Testis (tissue), 3 donors: Measurements from ENCODE around the gene WAPL. TPM values are rescaled to one million over a fixed set of nuclear protein-coding genes. Genes with fewer than 3 reads are reported as not detected.

Source experiments
- DNase-seq: peaks from one replicate; pipeline ENCODE4 v3.0.0-alpha.2; 2019
- H3K27ac ChIP-seq, 2 donors: fragments of 200-600 bp; sonication (generic); one replicate each; pipeline ENCODE4 v1.5.1; 2019
- H3K27me3 ChIP-seq: fragments of 200-600 bp; sonication (generic); one replicate; pipeline ENCODE4 v1.5.1; 2019
- H3K36me3 ChIP-seq: fragments of 200-600 bp; sonication (generic); one replicate; pipeline ENCODE4 v1.5.1; 2017; ENCODE audit warnings: low read depth; ENCODE audit errors: missing control alignments
- H3K4me1 ChIP-seq: fragments of 200-600 bp; sonication (generic); one replicate; pipeline ENCODE4 v1.5.1; 2019
- H3K4me3 ChIP-seq, 2 donors: fragments of 200-600 bp; sonication (generic); one replicate each; pipeline ENCODE4 v1.5.1; 2017 to 2019
- H3K9me3 ChIP-seq: fragments of 200-600 bp; sonication (generic); one replicate; pipeline ENCODE4 v1.5.1; 2017
- POLR2A ChIP-seq: fragments of 450-650 bp; IDR thresholded peaks from one replicate; pipeline ENCODE4 v1.6.1; 2017; ENCODE audit warnings: antibody characterized with exemption, mild to moderate bottlenecking, moderate library complexity
- WGBS, 2 donors: methylation state at CpG; one replicate each; pipeline ENCODE4 v1.1.5; 2018; 5-methylcytosine and 5-hydroxymethylcytosine counted together
- intact Hi-C: fragments of 100-400 bp; cut with DNase I; formaldehyde crosslinking; loops from one replicate; pipeline ENCODE4 v1.15.1; 2023; ENCODE audit warnings: low total_unique reads
- polyA plus RNA-seq: library from polyadenylated mRNA; stranded (reverse); fragments of 350-450 nt; fragmentation: Illumina TruSeq; extraction: RNeasy Lipid Tissue Mini Kit (QIAGEN cat#74804); gene quantifications from one replicate; pipeline ENCODE4 v1.2.3, GENCODE V29; 2014; ENCODE audit warnings: low read depth, low replicate concordance; ENCODE audit not compliant: insufficient read depth
- total RNA-seq, 2 donors: library from RNA; depleted of rRNA; stranded (reverse); fragments of >200 nt; gene quantifications; one replicate each; pipeline ENCODE4 v1.2.3, GENCODE V29; 2016
- TF ChIP-seq, protein P1 (sequence below), 3 experiments: fragments of 450-650 bp in 2 of 3; fragments of 200-600 bp in 1 of 3; sonication (generic) in 1 of 3; IDR thresholded peaks; one replicate each; pipeline ENCODE4 v1.5.1; 2016 to 2019; ENCODE audit warnings: antibody characterized with exemption in 3 of 3, mild to moderate bottlenecking in 2 of 3, moderate library complexity in 1 of 3

The WAPL gene
- total and polyA plus RNA-seq, 3 donors from 2014 or later, result 65.7 to 89.8 (median 80.8) TPM

DNA sequence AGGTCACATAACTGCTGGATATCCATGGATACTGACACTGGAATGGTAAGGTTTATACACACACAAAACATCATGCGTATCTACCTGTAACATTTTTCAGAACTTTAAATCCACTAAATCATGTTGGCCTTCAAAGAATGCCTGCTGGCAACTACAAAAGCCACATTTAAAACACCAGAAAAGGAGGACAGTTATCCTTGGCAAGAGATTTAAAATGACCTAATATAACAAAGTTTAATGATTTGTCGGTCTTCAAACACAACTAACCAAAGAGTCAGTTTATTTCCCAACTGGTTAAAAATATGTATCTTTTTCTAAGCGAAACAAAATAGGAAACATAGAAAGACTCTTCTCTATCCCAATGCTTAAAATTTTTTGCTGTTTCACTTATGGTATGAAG is 24.0 kb downstream of the WAPL start:
- H3K36me3 ChIP-seq, result no peaks in the 10 kb centered on the region

DNA sequence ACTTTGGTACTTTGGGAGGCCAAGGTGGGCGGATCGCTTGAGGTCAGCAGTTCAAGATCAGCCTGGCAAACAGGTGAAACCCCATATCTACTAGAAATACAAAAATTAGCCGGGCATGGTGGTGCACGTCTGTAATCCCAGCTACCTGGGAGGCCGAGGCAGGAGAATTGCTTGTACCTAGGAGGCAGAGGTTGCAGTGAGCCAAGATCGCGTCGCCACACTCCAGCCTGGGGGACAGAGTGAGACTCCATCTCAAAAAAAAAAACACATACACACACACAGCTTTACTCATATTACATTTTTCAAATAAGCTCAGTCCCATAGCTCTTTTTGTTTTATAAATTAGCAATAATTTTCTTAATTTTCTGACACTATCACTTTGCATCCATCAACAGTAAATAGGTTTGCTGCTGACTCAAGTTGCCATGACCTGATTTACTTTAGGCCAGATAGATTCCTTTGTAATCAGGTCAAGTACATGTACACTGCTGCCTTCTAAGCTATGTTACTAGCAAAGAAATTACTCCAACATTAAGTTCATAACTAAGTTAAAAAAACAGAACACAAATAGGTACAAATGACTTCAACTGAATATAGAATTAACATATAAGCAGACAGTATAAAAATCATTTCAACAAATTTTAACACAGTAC is 31.5 kb downstream of the WAPL start:
- Histone ChIP-seq H3K9me3 (no peaks in the 10 kb centered on the region), H3K4me3 (no peak overlapping the region), H3K27ac (no peak overlapping the region), H3K27me3 (no peaks in the 10 kb centered on the region), H3K4me1 (no peaks in the 10 kb centered on the region), H3K36me3 (no peaks in the 10 kb centered on the region)
- 95 to 96% methylated on average over 8 of the region's 8 CpGs for WGBS, 2 donors
- intact Hi-C loops, result no loop called here
- no peak for DNase-seq
- no peak for TF ChIP-seq POLR2A
- TF ChIP-seq, protein P1, sequence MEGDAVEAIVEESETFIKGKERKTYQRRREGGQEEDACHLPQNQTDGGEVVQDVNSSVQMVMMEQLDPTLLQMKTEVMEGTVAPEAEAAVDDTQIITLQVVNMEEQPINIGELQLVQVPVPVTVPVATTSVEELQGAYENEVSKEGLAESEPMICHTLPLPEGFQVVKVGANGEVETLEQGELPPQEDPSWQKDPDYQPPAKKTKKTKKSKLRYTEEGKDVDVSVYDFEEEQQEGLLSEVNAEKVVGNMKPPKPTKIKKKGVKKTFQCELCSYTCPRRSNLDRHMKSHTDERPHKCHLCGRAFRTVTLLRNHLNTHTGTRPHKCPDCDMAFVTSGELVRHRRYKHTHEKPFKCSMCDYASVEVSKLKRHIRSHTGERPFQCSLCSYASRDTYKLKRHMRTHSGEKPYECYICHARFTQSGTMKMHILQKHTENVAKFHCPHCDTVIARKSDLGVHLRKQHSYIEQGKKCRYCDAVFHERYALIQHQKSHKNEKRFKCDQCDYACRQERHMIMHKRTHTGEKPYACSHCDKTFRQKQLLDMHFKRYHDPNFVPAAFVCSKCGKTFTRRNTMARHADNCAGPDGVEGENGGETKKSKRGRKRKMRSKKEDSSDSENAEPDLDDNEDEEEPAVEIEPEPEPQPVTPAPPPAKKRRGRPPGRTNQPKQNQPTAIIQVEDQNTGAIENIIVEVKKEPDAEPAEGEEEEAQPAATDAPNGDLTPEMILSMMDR (IDR thresholded peaks at IDR 0.05), result no peak

More for the DNA sequence above, 24.0 kb downstream of the WAPL start:
- Histone ChIP-seq H3K4me1 (peaks cover 3% of the 10 kb centered on the region), H3K4me3 (no peak overlapping the region), H3K27ac (no peak overlapping the region), H3K27me3 (no peaks in the 10 kb centered on the region), H3K9me3 (no peaks in the 10 kb centered on the region)
- 54 to 59% methylated on average over 3 of the region's 3 CpGs for WGBS, 2 donors
- intact Hi-C loops, result no loop called here
- no peak for DNase-seq
- no peak for TF ChIP-seq POLR2A
- TF ChIP-seq, protein P1 (IDR thresholded peaks at IDR 0.05), result no peak

DNA sequence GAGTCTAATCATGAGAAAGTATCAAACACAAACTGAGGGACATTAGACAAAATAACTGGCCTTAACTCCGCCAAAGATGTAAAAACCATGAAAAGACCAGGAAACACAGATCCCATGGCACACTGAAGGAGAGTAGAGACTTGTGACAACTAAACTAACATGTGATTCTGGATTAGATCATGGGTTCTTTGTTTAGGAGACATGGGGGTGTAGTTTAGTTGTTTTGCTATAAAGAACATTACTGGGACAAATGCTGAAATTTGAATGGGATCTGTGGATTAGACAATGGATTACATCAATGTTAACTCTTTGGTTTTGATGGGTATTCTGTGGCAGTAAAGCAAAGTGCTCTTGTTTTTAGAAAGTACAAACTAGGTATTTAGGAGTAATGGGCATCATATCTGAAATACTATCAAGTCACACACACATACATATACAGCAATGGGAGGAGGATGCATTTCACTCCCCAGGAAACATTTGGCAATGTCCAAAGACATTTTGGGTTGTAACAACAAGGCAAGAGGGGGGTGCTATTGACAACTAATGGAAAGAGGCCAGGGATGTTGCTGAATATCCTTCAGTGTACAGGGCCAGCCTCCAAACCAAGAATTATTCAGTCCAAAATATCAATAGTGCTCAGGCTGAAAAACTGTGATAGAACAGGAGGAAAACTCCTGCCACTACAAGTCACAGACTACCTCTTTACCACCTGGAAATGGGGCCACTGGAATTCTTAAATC is 32.4 kb downstream of the WAPL start:
- no peak for DNase-seq
- intact Hi-C loops, result no loop called here
- WGBS, 2 donors, result 94 to 97% methylated on average over 1 of the region's 1 CpG
- H3K27me3 ChIP-seq, result no peaks in the 10 kb centered on the region
- H3K36me3 ChIP-seq, result no peaks in the 10 kb centered on the region
- no peaks in the 10 kb centered on the region for H3K4me1 ChIP-seq
- H3K4me3 ChIP-seq, result no peak overlapping the region
- no peak for TF ChIP-seq POLR2A
- TF ChIP-seq, protein P1 (IDR thresholded peaks at IDR 0.05), result no peak
- no peak overlapping the region for H3K27ac ChIP-seq
- no peaks in the 10 kb centered on the region for H3K9me3 ChIP-seq

DNA sequence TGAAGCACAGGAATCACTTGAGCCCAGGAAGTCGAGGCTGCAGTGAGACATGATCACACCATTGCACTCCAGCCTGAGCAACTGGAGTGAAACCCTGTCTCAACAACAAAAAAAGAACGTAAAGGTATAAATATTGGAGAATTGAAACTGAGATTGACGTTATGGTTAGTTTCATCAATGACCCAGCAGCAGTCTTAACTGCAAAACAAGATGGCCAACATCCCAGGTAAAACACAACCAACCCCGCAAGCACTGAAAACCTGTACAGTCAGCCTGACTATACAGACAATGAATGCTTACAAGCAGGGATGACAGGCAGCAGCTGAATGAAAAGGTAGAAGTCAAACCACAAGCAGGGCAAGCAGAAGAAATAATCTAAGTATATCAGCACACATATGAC is 34.7 kb downstream of the WAPL start:
- no peaks in the 10 kb centered on the region for H3K9me3 ChIP-seq
- H3K27me3 ChIP-seq, result no peaks in the 10 kb centered on the region
- H3K4me3 ChIP-seq, result no peak overlapping the region
- intact Hi-C loops, result no loop called here
- 90 to 91% methylated on average over 4 of the region's 4 CpGs for WGBS, 2 donors
- TF ChIP-seq, protein P1 (IDR thresholded peaks at IDR 0.05), result no peak
- TF ChIP-seq POLR2A, result no peak
- H3K36me3 ChIP-seq, result no peaks in the 10 kb centered on the region
- H3K4me1 ChIP-seq, result no peaks in the 10 kb centered on the region
- H3K27ac ChIP-seq, result no peak overlapping the region
- no peak for DNase-seq
